GM21526 (cell line): ENCODE measurements around the gene MACROD2.

Experiments
- ATAC-seq: cut with Tn5 transposase; IDR thresholded peaks from one replicate; pipeline ENCODE4 v1.9.1; 2021; ENCODE audit warnings: moderate library complexity; ENCODE audit not compliant: unreplicated experiment, low FRiP score

MACROD2 gene

GRCh38 chr20:14384416-14385175, 389.3 kb downstream of the MACROD2 start:
- no peak for ATAC-seq

DNA sequence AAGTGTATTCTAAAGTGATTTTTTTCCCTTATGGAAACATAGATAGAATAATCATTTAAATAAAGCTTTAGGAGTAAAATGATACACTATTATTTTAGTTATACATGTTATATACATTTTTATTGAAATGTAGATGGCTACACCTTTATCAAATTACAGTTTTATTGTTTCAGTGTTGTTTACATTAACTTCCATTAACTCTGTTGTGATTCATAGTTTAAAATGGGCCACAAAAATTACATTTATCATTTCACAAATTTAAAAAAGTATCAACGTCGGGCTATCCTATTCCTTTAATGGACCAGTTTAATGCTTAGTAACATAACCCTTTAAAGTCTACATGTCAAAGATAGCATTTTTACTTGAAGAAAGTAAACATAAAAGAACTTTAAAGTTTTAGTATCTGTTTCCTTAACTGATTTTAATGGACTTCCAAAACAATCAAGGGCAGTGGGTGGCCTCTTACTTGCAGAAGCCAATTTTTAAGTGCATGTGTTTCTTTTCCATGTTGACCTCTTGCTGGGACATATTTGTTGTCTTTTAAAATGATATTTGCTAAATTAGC, 389.9 kb downstream of the MACROD2 start:
- no peak for ATAC-seq

GRCh38 chr20:14386726-14387125, 391.4 kb downstream of the MACROD2 start:
- no peak for ATAC-seq

- no peak for ATAC-seq
These were observed 406.3 kb downstream of the MACROD2 start for GRCh38 chr20:14401479-14402138.

- no peak for ATAC-seq
These were observed 409.2 kb downstream of the MACROD2 start for GRCh38 chr20:14404515-14404914.

- no peak for ATAC-seq
These were observed 411.2 kb downstream of the MACROD2 start for GRCh38 chr20:14406495-14406894.

DNA sequence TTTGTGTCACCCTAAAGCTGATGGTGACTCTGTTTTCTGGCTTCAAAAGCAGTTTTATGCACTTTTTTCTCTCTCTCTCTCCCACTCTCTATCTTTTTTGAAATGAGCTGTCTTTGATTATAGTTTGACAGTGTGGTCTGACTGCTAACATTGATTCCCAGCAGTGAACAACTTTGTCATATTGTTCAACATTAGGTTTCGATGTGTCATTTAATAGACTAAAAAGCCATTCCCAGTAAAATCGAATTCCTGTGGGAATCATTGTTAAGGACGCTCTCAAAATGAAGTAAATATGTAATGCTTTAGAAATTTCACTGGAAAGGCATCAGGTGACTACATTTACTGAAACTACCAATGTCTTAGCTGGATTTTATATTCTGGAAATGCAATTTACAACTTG, 412.0 kb downstream of the MACROD2 start:
- no peak for ATAC-seq

- ATAC-seq, result no peak
These were observed 415.7 kb downstream of the MACROD2 start for GRCh38 chr20:14410869-14411555.

DNA sequence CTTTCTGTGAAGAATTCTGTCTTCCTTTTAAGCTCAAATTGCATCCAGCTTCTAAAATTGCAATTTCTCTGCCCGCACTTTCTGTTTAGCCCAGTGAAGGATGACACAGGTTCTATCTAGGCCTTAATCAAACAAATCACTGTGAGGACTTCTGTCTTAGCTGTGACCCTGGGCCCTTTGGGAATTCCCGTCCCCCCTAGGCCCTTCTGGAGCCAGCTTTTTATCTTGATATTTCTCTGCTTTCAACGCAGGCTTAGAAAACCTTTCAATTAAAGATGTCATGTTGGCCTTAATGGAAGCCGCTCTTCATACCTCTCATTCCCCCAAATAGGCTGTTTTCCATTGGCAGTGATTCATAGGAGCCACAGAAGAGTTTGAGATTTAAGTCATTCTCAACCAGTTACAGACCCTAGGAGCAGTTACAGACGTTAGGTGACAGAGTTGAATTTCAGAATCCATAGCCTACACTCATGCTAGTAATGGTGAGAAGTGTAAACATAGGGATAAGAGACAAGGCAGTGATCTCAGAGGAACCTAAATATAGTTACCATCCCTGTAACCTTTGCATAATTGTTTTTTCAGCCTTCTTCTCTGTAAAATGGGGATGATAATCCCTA, 416.9 kb downstream of the MACROD2 start:
- no peak for ATAC-seq

GRCh38 chr20:14413835-14414234, 418.5 kb downstream of the MACROD2 start:
- ATAC-seq, result no peak

- ATAC-seq, result no peak
These were observed 419.2 kb downstream of the MACROD2 start for GRCh38 chr20:14414560-14414959.

DNA sequence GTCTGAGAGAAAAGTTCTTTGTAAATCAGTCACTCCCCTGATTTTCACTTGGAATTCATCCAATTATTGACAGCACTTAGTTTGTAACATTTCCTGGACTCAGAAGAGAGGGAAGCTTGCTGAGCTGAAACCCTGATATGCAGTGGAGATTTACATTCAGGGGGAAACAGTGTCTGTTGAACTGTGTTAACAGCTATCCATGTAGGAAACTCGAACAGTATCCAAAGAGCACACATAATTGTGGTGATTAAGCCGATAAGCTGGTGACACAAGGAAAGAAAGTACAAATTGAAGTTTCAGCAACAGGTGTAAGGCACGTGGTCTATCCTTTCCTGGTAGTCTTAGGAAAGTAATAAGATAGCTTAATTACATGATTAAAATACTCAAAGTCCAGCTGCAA, 420.2 kb downstream of the MACROD2 start:
- no peak for ATAC-seq

- ATAC-seq, result no peak
These were observed 423.1 kb downstream of the MACROD2 start for GRCh38 chr20:14418376-14418775.

DNA sequence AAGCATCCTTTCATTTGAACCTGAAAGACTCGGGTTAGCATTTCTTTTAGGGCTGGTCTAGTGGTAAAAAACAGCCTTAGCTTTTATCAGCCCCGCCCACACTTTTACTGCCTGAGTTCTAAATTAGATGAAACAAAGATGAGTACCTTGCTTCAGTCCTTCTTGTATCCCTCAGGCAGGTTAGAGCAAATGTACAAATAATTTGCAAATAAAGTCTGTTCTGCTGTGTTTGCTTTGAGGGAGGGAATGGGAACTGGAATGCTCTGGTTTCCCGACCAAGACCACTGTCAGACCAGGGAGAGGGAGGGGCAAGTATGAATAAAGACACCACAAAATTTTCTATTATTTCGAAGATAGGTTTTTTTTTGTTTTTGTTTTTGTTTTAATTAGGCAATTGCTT, 427.6 kb downstream of the MACROD2 start:
- ATAC-seq, result no peak

DNA sequence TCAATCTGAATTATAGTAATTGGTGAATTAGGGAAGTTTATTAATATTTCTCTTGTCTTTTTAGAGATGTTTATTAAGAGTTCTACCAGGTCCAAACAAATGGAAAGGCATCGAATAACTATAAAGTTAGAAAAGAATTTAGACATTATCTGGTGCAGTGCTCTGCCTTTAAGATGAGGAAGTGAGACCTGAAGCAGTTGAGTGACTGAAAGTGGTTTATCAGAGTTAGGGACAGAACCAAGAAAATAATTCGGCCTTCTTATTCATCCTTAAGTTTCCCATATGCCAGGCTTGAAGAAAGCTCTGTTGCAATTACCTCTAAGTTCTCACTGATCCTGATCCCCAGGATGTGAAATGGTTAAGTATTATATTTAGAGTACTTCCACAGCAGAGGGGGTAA, 436.3 kb downstream of the MACROD2 start:
- ATAC-seq, result no peak

DNA sequence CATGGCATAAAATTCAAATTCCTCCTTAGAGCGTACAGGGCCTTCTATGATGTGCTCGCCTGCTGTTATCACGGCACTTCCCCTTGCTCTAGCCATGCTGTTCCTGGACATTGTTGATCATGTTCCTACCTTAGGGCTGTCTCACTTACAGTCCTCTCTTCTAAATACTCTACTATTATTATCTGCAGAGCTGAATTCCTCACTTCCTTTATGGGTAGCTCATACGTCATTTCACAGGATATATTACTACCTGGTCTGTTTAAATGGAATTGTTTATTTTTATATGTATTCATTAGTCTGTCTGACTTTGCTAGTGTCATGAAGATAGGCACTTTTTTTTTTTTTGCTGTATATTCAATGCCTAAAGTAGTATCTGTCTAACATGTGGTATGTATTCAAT, 436.8 kb downstream of the MACROD2 start:
- ATAC-seq, result no peak

DNA sequence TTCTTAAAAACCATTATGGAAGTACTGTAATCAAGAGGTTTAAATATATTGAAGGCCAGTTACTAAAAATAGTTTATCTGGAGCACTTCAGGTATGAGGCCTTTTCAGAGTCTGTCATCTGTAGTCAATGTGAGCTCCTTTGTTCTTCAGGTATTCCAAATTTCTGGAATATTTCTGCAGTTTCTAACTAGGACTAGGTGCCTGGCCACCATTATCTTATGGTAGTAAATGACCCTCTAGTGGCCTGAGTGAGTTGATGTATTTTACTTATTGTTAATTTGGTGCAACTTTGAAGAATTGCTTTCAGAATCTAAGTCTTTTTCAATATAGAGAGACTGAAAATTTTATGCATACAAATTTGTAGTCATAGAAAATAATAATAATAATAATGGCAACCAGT, 437.3 kb downstream of the MACROD2 start:
- ATAC-seq, result no peak

- no peak for ATAC-seq
These were observed 439.2 kb downstream of the MACROD2 start for GRCh38 chr20:14434384-14435136.

- no peak for ATAC-seq
These were observed 445.9 kb downstream of the MACROD2 start for GRCh38 chr20:14441201-14441600.

DNA sequence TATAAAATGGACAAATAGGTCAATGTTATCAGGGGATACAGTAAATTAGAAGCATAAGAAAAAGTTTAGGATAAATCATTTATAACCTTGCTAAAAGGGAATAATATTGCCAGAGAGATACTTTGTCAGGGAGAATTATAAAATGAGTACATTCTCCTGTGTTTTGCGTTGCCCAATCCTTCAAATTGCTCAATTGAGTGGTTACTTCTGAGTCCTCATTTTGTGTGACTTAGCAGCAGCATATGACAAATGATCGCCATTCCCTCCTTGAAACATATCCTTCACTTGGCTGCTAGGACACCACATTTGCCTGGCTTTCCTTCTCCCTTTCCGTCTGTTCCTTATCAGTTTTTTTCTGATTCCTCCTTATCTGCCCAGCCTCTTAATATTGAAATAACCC, 448.8 kb downstream of the MACROD2 start:
- no peak for ATAC-seq
